K562 (cell line): ENCODE results near the gene AGPAT3. TPM values are rescaled to one million over a fixed set of nuclear protein-coding genes. Genes with fewer than 3 reads are reported as not detected.

Experiments used
- CREB3L1 ChIP-seq: fragments of 450-650 bp; IDR thresholded peaks from 2 replicates; pipeline ENCODE4 v1.6.1; 2014; ENCODE audit warnings: low read depth, mild to moderate bottlenecking, moderate library complexity, borderline replicate concordance
- GTF2F1 ChIP-seq: IDR thresholded peaks from 2 replicates; pipeline ENCODE4 v1.6.1; 2011; ENCODE audit warnings: low read depth, low read length, improper control_type of control experiment
- HMGXB4 ChIP-seq: sonication (generic); formaldehyde crosslinking; IDR thresholded peaks from 2 replicates; pipeline ENCODE4 v1.8.1; 2023; ENCODE audit warnings: mild to moderate bottlenecking, missing genetic modification reagents
- MCM7 ChIP-seq, 2 experiments: fragments of 450-650 bp; IDR thresholded peaks; 2 replicates each; pipeline ENCODE4 v1.6.1; 2016 to 2018
- MGA ChIP-seq: fragments of 450-650 bp; IDR thresholded peaks from 2 replicates; pipeline ENCODE4 v1.6.1; 2016; ENCODE audit warnings: mild to moderate bottlenecking, moderate library complexity
- RBM34 ChIP-seq: fragments of 200-400 bp; formaldehyde crosslinking; IDR thresholded peaks from 2 replicates; pipeline ENCODE4 v1.6.1; 2018; ENCODE audit warnings: low read length, borderline replicate concordance; ENCODE audit not compliant: insufficient read depth
- SIN3B ChIP-seq: fragments of 450-650 bp; IDR thresholded peaks from 2 replicates; pipeline ENCODE4 v1.6.1; 2017; ENCODE audit warnings: low read depth, mild to moderate bottlenecking, moderate library complexity
- TCF15 ChIP-seq: fragments of 250-450 bp; sonication (Bioruptor Pico); IDR thresholded peaks from 2 replicates; pipeline ENCODE4 v1.8.0; 2022; ENCODE audit warnings: moderate library complexity, mild to moderate bottlenecking, inconsistent platforms
- ZNF395 ChIP-seq: fragments of 200-800 bp; sonication (Bioruptor generic); IDR thresholded peaks from 2 replicates; pipeline ENCODE4 v1.6.1; 2017; ENCODE audit warnings: missing genetic modification characterization, missing compliant biosample characterization
- polyA plus RNA-seq, 8 experiments: library from polyadenylated mRNA; depleted of rRNA in 4 of 8; stranded (reverse) in 5 of 8; unstranded in 3 of 8; fragments of >200 nt; fragmentation: Nextera tagmentation in 2 of 8; fragmentation: Illumina TruSeq in 1 of 8; extraction: Ambion mirVana in 2 of 8; extraction: Trizol in 1 of 8; gene quantifications; 2 replicates each; pipeline versions ENCODE4 v1.2.1 to v1.2.3, GENCODE V29; 2011 to 2014; ENCODE audit warnings: inconsistent platforms in 1 of 8, missing spikeins in 1 of 8
- total RNA-seq, 7 experiments: library from RNA; depleted of rRNA in 6 of 7; stranded (reverse); fragments of >200 nt in 6 of 7; fragmentation: Illumina TruSeq in 2 of 7; extraction: Trizol in 2 of 7; gene quantifications; 2 replicates each; pipeline versions ENCODE4 v1.2.1 to v1.2.3, GENCODE V29; 2011 to 2021; ENCODE audit warnings: low replicate concordance in 1 of 7
- TF ChIP-seq, protein P1 (sequence below): sonication (generic); formaldehyde crosslinking; IDR thresholded peaks from 2 replicates; pipeline ENCODE4 v1.8.1; 2023; ENCODE audit warnings: mild to moderate bottlenecking, missing genetic modification reagents, moderate library complexity

Gene AGPAT3
- total and polyA plus RNA-seq, 9 of the 15 experiments (the other 6 are each of a cell fraction or from before 2014, with no cell fraction given) = 1.5 to 88.4 (median 35.7) TPM

DNA sequence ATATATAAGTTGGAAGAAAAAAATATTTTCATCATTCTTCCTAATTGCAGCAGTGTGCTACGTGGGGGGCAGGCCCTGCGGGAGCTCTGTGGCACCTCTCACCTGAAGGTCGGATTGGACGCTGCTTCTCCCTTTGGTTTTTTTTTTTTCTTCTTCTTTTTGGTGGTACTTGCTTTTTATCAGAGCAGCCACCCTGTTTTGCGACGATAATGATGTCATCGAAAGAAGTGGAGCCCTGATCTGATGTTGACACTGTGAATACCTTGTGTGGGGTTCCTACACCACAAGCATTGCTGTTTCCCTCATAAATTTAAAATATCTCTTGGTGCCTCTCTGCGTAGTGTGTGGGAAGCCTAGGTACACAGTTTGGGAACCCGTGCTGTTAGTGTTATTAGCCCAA is 152.6 kb downstream of the AGPAT3 start (continued):
- TF ChIP-seq MGA = no peak
- no peak for TF ChIP-seq ZNF395 (CRISPR knock-in tag)
- TF ChIP-seq TCF15 (CRISPR knock-in tag) = no peak
- TF ChIP-seq HMGXB4 (CRISPR knock-in tag) = no peak
- TF ChIP-seq, protein P1, sequence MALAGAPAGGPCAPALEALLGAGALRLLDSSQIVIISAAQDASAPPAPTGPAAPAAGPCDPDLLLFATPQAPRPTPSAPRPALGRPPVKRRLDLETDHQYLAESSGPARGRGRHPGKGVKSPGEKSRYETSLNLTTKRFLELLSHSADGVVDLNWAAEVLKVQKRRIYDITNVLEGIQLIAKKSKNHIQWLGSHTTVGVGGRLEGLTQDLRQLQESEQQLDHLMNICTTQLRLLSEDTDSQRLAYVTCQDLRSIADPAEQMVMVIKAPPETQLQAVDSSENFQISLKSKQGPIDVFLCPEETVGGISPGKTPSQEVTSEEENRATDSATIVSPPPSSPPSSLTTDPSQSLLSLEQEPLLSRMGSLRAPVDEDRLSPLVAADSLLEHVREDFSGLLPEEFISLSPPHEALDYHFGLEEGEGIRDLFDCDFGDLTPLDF (CRISPR knock-in tag) = no peak
- no peak for TF ChIP-seq SIN3B
- no peak for TF ChIP-seq CREB3L1
- TF ChIP-seq GTF2F1 = no peak
- no peak for TF ChIP-seq MCM7 (IDR thresholded peaks at IDR 0.05)
- TF ChIP-seq RBM34 = no peak
